KMS-11 (cell line): ENCODE measurements around the gene TTYH2.
A peak's percentile ranks its signal among the peaks of the same experiment; 100 is the strongest.

Source experiments
- H2AFZ ChIP-seq: fragments of 200-600 bp; sonication (generic); 2 replicates; pipeline ENCODE4 v1.6.1; 2016; ENCODE audit warnings: antibody characterized with exemption, mixed run types, low read depth
- H3K27ac ChIP-seq: fragments of 200-600 bp; sonication (generic); 2 replicates; pipeline ENCODE4 v1.6.1; 2016; ENCODE audit warnings: mild to moderate bottlenecking, mixed run types
- H3K27me3 ChIP-seq: fragments of 200-600 bp; sonication (generic); 2 replicates; pipeline ENCODE4 v1.6.1; 2017; ENCODE audit warnings: mild to moderate bottlenecking, low read depth, mixed run types, moderate library complexity; ENCODE audit not compliant: insufficient read depth
- H3K36me3 ChIP-seq: fragments of 200-600 bp; sonication (generic); 2 replicates; pipeline ENCODE4 v1.6.1; 2017; ENCODE audit warnings: mild to moderate bottlenecking, mixed run types; ENCODE audit not compliant: insufficient read depth
- H3K4me1 ChIP-seq: fragments of 200-600 bp; sonication (generic); 2 replicates; pipeline ENCODE4 v1.6.1; 2016; ENCODE audit warnings: mild to moderate bottlenecking, low read depth, mixed run types; ENCODE audit not compliant: poor library complexity, severe bottlenecking
- H3K4me2 ChIP-seq: fragments of 200-600 bp; sonication (generic); 2 replicates; pipeline ENCODE4 v1.7.0; 2016; ENCODE audit warnings: mild to moderate bottlenecking, mixed run types
- H3K4me3 ChIP-seq: fragments of 200-600 bp; sonication (generic); IDR thresholded peaks from 2 replicates; pipeline ENCODE4 v1.6.1; 2017; ENCODE audit warnings: low read depth, low read length, mixed read lengths; ENCODE audit not compliant: insufficient read depth
- H3K79me2 ChIP-seq: fragments of 200-600 bp; sonication (generic); 2 replicates; pipeline ENCODE4 v1.6.1; 2016; ENCODE audit warnings: low read depth, mixed run types; ENCODE audit not compliant: insufficient read depth
- H3K9ac ChIP-seq: fragments of 200-600 bp; sonication (generic); 2 replicates; pipeline ENCODE4 v1.6.1; 2016; ENCODE audit warnings: mild to moderate bottlenecking, mixed run types
- H4K20me1 ChIP-seq: fragments of 200-600 bp; sonication (generic); 2 replicates; pipeline ENCODE4 v1.6.1; 2016; ENCODE audit warnings: mild to moderate bottlenecking, mixed run types; ENCODE audit not compliant: insufficient read depth
- TF ChIP-seq, protein P1 (sequence below): fragments of 200-600 bp; sonication (generic); conservative IDR thresholded peaks from 2 replicates; pipeline ENCODE4 v1.6.1; 2017; ENCODE audit warnings: low read depth, mild to moderate bottlenecking, antibody characterized with exemption, low read length, moderate library complexity, mixed read lengths

Gene TTYH2

DNA sequence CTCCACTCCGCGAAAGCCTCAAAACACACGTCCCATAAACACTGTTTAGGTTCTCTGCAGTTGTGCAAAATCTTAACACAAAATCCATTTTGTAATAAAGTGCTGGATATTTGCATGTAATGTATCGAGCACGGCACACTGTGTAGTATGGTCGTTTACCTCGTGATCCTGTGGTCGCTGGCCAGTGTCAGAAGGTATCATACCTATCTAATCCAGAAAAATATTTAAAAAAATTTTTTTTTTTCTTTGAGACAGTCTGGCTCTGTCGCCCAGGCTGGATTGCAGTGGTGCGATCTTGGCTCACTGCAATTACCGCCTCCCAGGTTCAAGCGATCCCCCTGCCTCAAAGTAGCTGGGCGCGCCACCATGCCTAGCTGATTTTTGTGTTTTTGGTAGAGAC is 8.9 kb upstream of the TTYH2 start:
- peak overlapping the region; percentile 95; the same call in 1 of the 2 replicates for H3K9ac ChIP-seq
- H3K36me3 ChIP-seq: peaks cover 39% of the 10 kb centered on the region; the same call in 1 of the 2 replicates
- no peak overlapping the region for H2AFZ ChIP-seq
- peak overlapping the region; percentile 77; the same call in 1 of the 2 replicates for H3K27ac ChIP-seq
- H3K27me3 ChIP-seq: peaks cover 37% of the 10 kb centered on the region
- peak overlapping the region; percentile 81 for H3K4me3 ChIP-seq
- peaks cover 21% of the 10 kb centered on the region for H4K20me1 ChIP-seq
- TF ChIP-seq, protein P1, sequence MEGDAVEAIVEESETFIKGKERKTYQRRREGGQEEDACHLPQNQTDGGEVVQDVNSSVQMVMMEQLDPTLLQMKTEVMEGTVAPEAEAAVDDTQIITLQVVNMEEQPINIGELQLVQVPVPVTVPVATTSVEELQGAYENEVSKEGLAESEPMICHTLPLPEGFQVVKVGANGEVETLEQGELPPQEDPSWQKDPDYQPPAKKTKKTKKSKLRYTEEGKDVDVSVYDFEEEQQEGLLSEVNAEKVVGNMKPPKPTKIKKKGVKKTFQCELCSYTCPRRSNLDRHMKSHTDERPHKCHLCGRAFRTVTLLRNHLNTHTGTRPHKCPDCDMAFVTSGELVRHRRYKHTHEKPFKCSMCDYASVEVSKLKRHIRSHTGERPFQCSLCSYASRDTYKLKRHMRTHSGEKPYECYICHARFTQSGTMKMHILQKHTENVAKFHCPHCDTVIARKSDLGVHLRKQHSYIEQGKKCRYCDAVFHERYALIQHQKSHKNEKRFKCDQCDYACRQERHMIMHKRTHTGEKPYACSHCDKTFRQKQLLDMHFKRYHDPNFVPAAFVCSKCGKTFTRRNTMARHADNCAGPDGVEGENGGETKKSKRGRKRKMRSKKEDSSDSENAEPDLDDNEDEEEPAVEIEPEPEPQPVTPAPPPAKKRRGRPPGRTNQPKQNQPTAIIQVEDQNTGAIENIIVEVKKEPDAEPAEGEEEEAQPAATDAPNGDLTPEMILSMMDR: no peak
- peak overlapping the region; percentile 86 for H3K4me2 ChIP-seq
- H3K4me1 ChIP-seq: peaks cover 33% of the 10 kb centered on the region
- peaks cover 51% of the 10 kb centered on the region for H3K79me2 ChIP-seq

DNA sequence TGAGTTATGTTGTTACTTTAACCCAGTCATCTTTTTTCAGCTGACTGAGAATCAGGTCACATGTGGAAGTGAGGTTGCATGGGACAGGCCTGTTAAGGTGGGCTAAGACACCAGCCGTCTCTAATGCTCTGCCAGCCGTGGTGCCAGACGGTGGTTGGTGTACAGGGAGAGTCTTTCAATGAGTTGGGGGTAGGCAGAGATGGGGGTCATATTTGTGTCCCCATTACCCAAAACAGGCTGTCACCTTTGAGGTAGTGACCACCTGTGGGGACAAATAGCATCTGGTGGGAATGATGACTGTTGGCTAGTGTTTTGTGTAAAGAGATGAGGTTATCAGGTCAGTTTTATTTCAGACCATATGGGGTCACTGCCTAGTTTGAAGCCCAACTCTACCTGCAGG is 8.1 kb upstream of the TTYH2 start:
- TF ChIP-seq, protein P1: no peak
- H3K4me3 ChIP-seq: no peak overlapping the region
- peak overlapping the region; percentile 20; the same call in 1 of the 2 replicates for H3K27ac ChIP-seq
- peaks cover 41% of the 10 kb centered on the region for H3K4me1 ChIP-seq
- H3K9ac ChIP-seq: no peak overlapping the region
- peak overlapping the region; percentile 86 for H3K4me2 ChIP-seq
- peaks cover 23% of the 10 kb centered on the region for H4K20me1 ChIP-seq
- peaks cover 41% of the 10 kb centered on the region; the same call in 1 of the 2 replicates for H3K36me3 ChIP-seq
- H3K27me3 ChIP-seq: peaks cover 29% of the 10 kb centered on the region
- peaks cover 51% of the 10 kb centered on the region for H3K79me2 ChIP-seq
- H2AFZ ChIP-seq: no peak overlapping the region

DNA sequence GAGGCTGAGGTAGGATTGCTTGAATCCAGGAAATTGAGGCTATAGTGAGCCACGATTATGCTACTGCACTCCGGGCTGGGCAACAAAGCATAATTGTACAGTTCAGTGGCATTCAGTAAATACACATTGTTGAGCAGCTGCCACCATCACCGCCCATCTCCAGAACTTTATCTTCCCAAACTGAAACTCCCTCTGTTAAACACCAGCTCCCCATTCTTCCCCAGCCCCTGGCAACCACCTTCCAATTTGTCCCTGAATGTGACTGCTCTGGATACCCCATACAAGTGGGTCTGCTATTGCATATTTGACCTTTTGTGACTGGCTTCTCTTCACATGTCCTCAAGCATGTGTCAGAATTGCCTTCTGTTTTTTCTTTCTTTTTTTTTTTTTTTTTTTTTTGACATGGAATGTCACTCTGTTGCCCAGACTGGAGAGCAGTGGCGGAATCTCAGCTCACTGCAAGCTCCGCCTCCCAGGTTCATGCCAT is 7.0 kb upstream of the TTYH2 start:
- peaks cover 23% of the 10 kb centered on the region for H4K20me1 ChIP-seq
- H3K79me2 ChIP-seq: peaks cover 51% of the 10 kb centered on the region
- H3K27ac ChIP-seq: no peak overlapping the region
- H3K36me3 ChIP-seq: peaks cover 41% of the 10 kb centered on the region; the same call in 1 of the 2 replicates
- peaks cover 42% of the 10 kb centered on the region for H3K4me1 ChIP-seq
- no peak overlapping the region for H3K4me3 ChIP-seq
- no peak overlapping the region for H2AFZ ChIP-seq
- no peak overlapping the region for H3K9ac ChIP-seq
- TF ChIP-seq, protein P1: no peak
- H3K27me3 ChIP-seq: peaks cover 18% of the 10 kb centered on the region
- H3K4me2 ChIP-seq: no peak overlapping the region; the same call in 1 of the 2 replicates

DNA sequence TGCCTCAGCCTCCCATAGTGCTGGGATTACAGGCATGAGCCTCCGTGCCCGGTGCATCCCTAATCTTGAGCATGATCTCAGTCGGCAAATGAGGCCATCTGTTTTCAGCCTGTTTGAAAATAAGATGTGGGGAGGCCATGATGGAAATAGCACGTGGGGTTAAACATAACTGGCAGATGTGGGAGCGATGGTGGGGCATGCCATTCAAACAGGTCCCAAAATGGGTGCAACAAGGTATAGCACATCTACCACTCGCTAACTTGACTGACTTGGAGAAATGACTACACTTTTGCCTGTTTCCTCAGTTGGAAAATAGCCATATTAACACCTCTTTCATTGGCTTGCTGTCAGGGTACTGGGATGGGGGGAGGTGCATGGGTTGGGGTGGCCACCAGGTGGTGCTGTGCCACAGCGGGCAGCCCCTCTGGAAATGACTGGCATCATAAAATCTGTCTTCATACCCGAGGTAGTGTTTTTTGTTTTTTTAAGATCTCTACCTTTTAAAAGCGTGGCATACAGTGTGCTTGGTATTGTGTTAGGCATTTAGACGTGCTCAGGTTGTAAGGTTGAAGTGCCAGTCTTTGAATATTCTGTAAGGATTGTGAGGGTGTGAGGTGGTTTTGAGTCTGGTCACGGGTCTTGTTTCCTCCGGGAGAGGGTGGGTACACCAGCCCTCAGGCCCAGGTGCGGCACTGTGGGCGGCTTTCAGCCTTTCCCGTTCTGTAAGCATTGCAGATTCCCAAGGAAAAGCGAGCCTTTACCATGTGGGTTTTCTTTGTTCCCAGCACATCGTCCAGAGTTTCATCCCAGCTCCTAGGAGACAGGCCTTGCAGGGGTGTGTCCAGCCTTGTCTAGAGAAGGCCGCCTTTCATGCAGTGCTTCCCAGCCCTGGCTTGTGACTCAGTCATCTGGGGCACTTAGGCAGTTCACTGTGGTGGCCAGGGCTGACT is 2.9 kb upstream of the TTYH2 start:
- H3K36me3 ChIP-seq: peaks cover 27% of the 10 kb centered on the region; the same call in 1 of the 2 replicates

More for the DNA sequence above, 2.9 kb upstream of the TTYH2 start:
- Histone ChIP-seq H3K4me2 (peak overlapping the region; percentile 23; the same call in 1 of the 2 replicates), H3K79me2 (peaks cover 31% of the 10 kb centered on the region), H3K4me1 (peaks cover 46% of the 10 kb centered on the region), H3K27me3 (no peaks in the 10 kb centered on the region), H3K27ac (no peak overlapping the region; the same call in 1 of the 2 replicates), H3K9ac (no peak overlapping the region), H2AFZ (no peak overlapping the region), H3K4me3 (no peak overlapping the region), H4K20me1 (peaks cover 23% of the 10 kb centered on the region)
- TF ChIP-seq, protein P1: peak; percentile 95
